ENCODE measurements around the gene CCDC85A.
A peak's percentile ranks its signal among the peaks of the same experiment; 100 is the strongest.
"Not testable (repeated sequence)": the region's sequence is repeated elsewhere in the genome, so short reads cannot be mapped to it uniquely, and the experiment has no call there.

The CCDC85A gene

GRCh38 chr2:56183643-56184499 lies at the start of gene CCDC85A:
CCDC85A (plus strand) TSS chr2:56183990; CDS start chr2:56184625, 635 bp downstream.
- peak; percentile 69 for DNase-seq (ENCODE audit: low read depth)

- DNase-seq (ENCODE audit: low read depth) = no peak
Measured at GRCh38 chr2:56134861-56135260, 48.9 kb upstream of the CCDC85A start.

DNA sequence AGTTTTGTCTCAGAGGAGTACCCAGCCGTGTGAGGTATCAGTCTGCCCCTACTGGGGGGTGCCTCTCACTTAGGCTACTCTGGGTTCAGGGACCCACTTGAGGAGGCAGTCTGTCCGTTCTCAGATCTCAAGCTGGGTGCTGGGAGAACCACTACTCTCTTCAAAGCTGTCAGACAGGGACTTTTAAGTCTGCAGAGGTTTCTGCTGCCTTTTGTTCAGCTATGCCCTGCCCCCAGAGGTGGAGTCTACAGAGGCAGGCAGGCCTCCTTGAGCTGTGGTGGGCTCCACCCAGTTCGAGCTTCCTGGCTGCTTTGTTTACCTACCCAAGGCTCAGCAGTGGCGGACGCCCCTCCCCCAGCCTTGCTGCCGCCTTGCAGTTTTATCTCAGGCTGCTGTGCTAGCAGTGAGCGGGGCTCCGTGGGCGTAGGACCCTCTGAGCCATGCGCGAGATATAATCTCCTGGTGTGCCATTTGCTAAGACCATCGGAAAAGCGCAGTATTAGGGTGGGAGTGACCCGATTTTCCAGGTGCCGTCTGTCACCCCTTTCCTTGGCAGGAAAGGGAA lies 41.2 kb upstream of the CCDC85A start:
- not testable (repeated sequence) for DNase-seq (ENCODE audit: low read depth)

DNA sequence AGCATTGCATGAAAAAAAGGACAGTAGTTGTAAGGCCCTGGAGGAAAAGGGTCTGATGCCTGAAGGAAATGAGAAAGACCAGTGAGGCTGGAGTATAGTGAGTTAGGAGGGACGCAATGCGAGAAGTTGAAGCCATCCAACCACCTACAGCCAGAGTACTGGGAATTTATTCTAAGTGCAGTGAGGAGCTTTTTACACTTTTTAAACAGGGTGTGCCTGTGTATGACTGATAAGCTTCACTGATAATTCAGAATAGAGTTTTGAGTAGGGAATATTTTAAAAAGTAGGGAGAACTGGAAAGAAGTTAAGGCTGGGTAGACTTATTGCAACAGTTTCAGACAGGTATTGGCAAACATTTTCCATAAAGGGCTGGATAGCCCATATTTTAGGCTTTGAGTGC lies 35.9 kb upstream of the CCDC85A start:
- DNase-seq (ENCODE audit: low read depth) = no peak

- no peak for DNase-seq (ENCODE audit: low read depth)
Measured at GRCh38 chr2:56148825-56149224, 35.0 kb upstream of the CCDC85A start.

GRCh38 chr2:56151841-56152240 lies 31.9 kb upstream of the CCDC85A start:
- DNase-seq (ENCODE audit: low read depth) = no peak

DNA sequence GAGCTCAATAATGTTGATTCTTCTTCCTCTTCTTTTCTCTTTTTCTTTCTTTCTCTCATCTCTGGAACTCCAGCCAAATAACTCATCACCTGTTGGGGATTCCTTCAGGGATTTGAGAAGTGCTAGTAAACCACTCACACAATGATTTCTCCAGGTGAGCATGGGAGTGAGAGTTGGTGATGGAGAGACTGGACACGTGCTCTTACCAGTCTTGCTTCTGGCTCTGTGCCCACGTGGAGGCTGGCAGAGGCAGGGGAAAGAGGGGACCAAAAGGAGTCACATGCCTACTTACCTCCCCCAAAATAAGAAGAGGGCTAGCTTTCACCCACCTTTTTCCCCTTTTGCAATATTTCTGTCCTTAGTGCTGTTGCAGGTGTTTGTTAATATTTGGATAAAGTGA lies 28.6 kb upstream of the CCDC85A start:
- DNase-seq (ENCODE audit: low read depth) = no peak

GRCh38 chr2:56159875-56160274 lies 23.9 kb upstream of the CCDC85A start:
- not testable (repeated sequence) for DNase-seq (ENCODE audit: low read depth)

- peak; percentile 32 for DNase-seq (ENCODE audit: low read depth)
Measured at GRCh38 chr2:56167616-56168562, 15.9 kb upstream of the CCDC85A start.

- DNase-seq (ENCODE audit: low read depth) = no peak
Measured at GRCh38 chr2:56169521-56169920, 14.3 kb upstream of the CCDC85A start.

DNA sequence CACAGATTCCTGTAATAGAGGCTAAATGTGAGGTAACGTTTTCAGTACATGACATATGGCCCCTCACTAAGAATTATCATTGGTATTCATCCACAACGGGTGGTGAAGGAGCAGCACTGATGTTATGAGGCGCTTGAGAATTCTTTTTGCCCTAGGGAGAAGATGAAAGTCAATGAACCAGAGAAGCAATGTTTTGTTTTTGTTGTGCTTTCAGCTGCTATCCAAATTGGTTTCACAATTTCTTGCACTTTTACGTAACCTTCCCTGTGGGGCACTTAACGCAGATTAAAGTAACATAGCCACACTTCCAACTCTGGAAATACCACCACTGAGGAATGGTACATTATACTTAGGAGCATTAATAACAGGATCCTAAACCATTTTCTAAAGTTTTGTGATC lies 13.3 kb upstream of the CCDC85A start:
- DNase-seq (ENCODE audit: low read depth) = peak; percentile 59

GRCh38 chr2:56170988-56171387 lies 12.8 kb upstream of the CCDC85A start:
- DNase-seq (ENCODE audit: low read depth) = peak; percentile 24

DNA sequence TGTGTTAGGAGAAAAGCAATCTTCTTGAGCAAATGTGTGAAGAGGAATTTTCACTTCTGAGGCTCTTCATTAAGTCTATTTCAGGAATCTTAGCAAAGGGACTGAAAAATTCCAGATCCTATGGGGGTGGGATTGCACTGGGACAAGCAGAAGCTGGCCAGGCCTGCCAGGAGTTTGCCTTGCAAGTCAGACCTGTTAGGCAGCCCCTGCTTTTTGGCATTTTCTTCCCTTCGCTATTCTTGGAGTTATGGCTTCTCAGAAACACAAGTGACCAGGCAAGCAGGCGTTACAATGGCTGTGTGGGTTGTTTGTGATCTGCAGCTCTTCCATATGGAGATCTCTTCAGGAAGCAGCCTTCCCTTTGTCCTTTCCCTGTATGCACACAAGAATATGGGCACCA lies 8.0 kb upstream of the CCDC85A start:
- DNase-seq (ENCODE audit: low read depth) = no peak

DNA sequence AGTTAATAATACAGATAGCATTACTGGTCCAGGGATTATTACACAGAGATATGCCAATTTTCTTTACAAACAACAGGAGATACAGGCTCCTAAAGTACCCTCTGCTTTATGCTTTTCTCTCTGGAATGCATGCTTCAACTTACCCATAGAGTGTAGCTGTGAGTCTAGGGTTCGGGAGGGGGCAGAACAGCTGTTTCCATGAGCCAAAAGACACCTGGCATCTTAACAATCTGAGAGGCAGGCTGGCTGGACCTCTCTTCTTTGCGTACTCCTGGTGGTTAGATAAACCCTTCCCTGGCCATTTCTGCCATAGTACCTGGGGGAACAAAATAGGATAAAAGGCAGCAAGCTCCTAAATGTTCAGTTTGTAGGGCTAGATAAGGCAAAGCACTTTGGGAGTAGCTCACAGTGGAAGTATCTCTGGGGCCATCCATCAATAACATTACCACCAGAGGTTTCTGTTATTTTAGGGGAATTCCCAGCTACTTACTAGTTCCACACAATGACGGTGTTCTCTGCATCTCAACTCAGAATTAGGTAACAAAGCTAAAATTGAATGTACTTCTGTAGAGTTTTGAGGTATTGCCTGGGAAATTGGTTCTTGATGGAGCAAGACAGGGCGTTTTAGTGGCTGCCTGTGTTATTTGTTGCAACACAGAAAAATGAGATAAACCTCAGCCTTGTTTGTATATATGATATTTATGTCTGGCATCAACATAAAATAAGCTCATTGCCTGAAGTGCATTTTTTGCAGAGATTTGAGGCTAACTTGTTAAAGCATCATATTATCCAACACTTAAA lies 6.2 kb upstream of the CCDC85A start:
- DNase-seq (ENCODE audit: low read depth) = no peak

DNA sequence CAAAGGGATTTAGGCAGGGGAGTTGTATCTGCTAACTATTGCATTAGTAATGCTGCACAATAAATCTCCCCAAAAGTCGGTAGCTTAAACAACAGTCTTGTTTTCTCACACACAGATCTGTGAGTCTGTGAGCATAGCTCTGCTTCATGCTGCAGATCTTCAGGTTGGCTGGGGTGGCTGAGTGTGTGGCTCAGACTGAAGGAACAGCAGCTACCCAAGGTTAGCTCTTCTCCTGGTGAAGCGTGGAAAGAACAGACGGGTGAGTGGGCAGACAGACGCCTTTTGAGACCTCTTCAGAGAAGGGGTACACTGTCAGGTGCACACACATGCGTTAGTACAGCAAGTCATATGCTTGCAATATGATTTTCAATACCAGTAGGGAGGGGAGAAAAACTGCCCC lies 3.9 kb upstream of the CCDC85A start:
- no peak for DNase-seq (ENCODE audit: low read depth)

DNA sequence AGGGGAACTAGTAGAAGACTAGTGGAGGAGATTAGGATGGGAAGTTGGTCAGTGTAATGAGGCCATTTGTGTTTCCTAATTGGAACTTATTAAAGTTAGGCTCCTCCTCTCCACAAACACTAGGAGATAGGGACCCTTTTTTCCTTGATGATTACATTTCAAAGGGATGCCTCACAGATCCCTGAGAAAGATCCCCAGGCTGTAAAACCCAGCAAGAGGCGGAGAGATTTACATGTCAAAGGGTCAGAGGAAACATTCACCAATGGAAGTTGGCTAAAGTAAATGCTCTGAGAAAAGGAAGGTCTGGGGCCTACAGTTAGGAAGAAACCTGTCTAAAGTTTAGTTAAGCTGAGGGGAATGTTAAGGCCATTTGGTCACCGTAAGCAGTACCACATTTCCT lies 1.4 kb upstream of the CCDC85A start:
- DNase-seq (ENCODE audit: low read depth) = no peak

- DNase-seq (ENCODE audit: low read depth) = no peak
Measured at GRCh38 chr2:56184500-56185011, 766 bp downstream of the CCDC85A start.

DNA sequence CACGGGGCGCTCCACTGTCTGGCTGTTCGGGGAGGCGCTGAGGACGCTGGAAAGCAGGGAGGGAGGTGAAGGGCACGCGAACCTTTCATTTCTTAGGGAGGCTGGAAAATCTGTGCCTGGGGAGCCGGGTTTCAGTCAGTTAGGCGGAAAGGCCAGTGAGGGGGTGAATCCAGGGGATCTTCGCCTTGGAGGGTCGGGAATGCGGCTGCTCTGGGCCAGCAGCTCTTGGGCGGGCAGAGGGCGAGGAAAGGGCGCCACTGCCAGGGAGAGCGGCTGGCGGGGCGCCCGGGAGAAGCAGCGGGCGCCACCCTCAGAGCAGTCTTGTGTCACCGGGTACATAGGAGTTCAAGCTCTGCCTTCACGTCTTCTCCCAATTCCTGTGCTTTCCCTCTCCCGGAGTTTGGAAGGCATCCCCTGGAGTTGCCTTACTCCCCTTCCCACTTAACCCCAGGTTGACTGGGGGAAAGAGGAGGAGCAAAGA lies 1.4 kb downstream of the CCDC85A start:
- no peak for DNase-seq (ENCODE audit: low read depth)

- no peak for DNase-seq (ENCODE audit: low read depth)
Measured at GRCh38 chr2:56185582-56186046, 1.8 kb downstream of the CCDC85A start.

DNA sequence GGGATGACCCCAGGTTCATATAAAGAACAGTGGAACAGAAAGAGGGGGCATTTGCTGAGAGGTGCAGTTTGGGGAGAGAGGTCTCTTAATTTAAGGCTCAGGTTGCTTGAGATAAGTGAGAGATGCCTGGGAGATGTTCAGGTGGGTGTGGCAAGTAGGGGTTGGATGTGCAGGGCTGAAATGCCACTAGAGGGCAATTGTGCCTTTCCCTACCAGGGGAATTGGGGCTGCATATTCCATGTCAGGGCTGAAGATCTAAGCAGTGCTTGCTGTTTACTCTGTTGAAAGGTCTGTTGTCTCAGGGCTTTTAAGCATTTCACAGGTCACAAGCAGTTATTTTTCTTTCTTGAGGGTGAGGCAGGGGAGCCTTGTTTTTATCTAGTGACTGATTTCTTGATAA lies 7.8 kb downstream of the CCDC85A start:
- DNase-seq (ENCODE audit: low read depth) = peak; percentile 25

GRCh38 chr2:56192664-56193305 lies 9.0 kb downstream of the CCDC85A start:
- DNase-seq (ENCODE audit: low read depth) = no peak

Data from fibroblast of gingiva (primary cell).